NOMO-1 treated with dmso at 0.1 percent for 144 hours (cell line): ENCODE data around the gene CRLF2.
A peak's percentile ranks its signal among the peaks of the same experiment; 100 is the strongest.
"Not testable (repeated sequence)": the region's sequence is repeated elsewhere in the genome, so short reads cannot be mapped to it uniquely, and the experiment has no call there.

Experiments
- DNase-seq: peaks from one replicate; lab custom pipeline; 2025; ENCODE audit not compliant: unreplicated experiment; lab: John Stamatoyannopoulos, UW

CRLF2 gene

GRCh38 chrX:1215123-1215823, 2.8 kb upstream of the CRLF2 start:
- peak; percentile 34 for DNase-seq

GRCh38 chrX:1213971-1214370, 1.5 kb upstream of the CRLF2 start:
- no peak for DNase-seq

- no peak for DNase-seq
Measured at GRCh38 chrX:1210844-1211243, 1.6 kb downstream of the CRLF2 start.

GRCh38 chrX:1207496-1208025, 4.9 kb downstream of the CRLF2 start:
- DNase-seq, result no peak

- DNase-seq, result no peak
Measured at GRCh38 chrX:1205681-1206611, 6.5 kb downstream of the CRLF2 start.

- DNase-seq, result no peak
Measured at GRCh38 chrX:1202251-1202650, 10.2 kb downstream of the CRLF2 start.

GRCh38 chrX:1196436-1196835, 16.0 kb downstream of the CRLF2 start:
- DNase-seq, result no peak

GRCh38 chrX:1192196-1192595, 20.3 kb downstream of the CRLF2 start:
- not testable (repeated sequence) for DNase-seq

- DNase-seq, result no peak
Measured at GRCh38 chrX:1190596-1191145, 21.8 kb downstream of the CRLF2 start.

GRCh38 chrX:1185561-1185960, 26.9 kb downstream of the CRLF2 start:
- DNase-seq, result no peak

- DNase-seq, result no peak
Measured at GRCh38 chrX:1182211-1182610, 30.2 kb downstream of the CRLF2 start.

- not testable (repeated sequence) for DNase-seq
Measured at GRCh38 chrX:1181661-1182060, 30.8 kb downstream of the CRLF2 start.

GRCh38 chrX:1181170-1181569, 31.3 kb downstream of the CRLF2 start:
- no peak for DNase-seq

GRCh38 chrX:1178580-1179057, 33.8 kb downstream of the CRLF2 start:
- DNase-seq, result no peak

GRCh38 chrX:1176531-1177320, 35.7 kb downstream of the CRLF2 start:
- not testable (repeated sequence) for DNase-seq

- not testable (repeated sequence) for DNase-seq
Measured at GRCh38 chrX:1174609-1175545, 37.6 kb downstream of the CRLF2 start.

GRCh38 chrX:1173435-1173834, 39.0 kb downstream of the CRLF2 start:
- not testable (repeated sequence) for DNase-seq

GRCh38 chrX:1172496-1172895, 40.0 kb downstream of the CRLF2 start:
- no peak for DNase-seq

GRCh38 chrX:1171915-1172314, 40.5 kb downstream of the CRLF2 start:
- not testable (repeated sequence) for DNase-seq

GRCh38 chrX:1170243-1170642, 42.2 kb downstream of the CRLF2 start:
- DNase-seq, result no peak
